Measurements from ENCODE around the gene SNX19. TPM values are rescaled to one million over a fixed set of nuclear protein-coding genes. Genes with fewer than 3 reads are reported as not detected.

The SNX19 gene
- polyA plus RNA-seq, 1 donor from 2014 or later = 20.8 TPM

- no peak for TF ChIP-seq EZH2 (IDR thresholded peaks at IDR 0.05; ENCODE audit: borderline replicate concordance, insufficient read depth, low read length, poor library complexity, severe bottlenecking)
- TF ChIP-seq, protein P1, sequence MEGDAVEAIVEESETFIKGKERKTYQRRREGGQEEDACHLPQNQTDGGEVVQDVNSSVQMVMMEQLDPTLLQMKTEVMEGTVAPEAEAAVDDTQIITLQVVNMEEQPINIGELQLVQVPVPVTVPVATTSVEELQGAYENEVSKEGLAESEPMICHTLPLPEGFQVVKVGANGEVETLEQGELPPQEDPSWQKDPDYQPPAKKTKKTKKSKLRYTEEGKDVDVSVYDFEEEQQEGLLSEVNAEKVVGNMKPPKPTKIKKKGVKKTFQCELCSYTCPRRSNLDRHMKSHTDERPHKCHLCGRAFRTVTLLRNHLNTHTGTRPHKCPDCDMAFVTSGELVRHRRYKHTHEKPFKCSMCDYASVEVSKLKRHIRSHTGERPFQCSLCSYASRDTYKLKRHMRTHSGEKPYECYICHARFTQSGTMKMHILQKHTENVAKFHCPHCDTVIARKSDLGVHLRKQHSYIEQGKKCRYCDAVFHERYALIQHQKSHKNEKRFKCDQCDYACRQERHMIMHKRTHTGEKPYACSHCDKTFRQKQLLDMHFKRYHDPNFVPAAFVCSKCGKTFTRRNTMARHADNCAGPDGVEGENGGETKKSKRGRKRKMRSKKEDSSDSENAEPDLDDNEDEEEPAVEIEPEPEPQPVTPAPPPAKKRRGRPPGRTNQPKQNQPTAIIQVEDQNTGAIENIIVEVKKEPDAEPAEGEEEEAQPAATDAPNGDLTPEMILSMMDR (IDR thresholded peaks at IDR 0.05; ENCODE audit: poor library complexity, severe bottlenecking) = no peak
- TF ChIP-seq TAF1 (IDR thresholded peaks at IDR 0.05; ENCODE audit: low read depth) = no peak
- TF ChIP-seq EP300 (conservative IDR thresholded peaks at IDR 0.05; ENCODE audit: poor library complexity, severe bottlenecking) = no peak
- no peak for TF ChIP-seq RAD21 (conservative IDR thresholded peaks at IDR 0.05)
- TF ChIP-seq POLR2AphosphoS5 (IDR thresholded peaks at IDR 0.05) = no peak
- no peak for TF ChIP-seq MXI1 (conservative IDR thresholded peaks at IDR 0.05; ENCODE audit: poor library complexity, severe bottlenecking)
- TF ChIP-seq REST (IDR thresholded peaks at IDR 0.05; ENCODE audit: borderline replicate concordance) = no peak
- TF ChIP-seq SMC3 (conservative IDR thresholded peaks at IDR 0.05; ENCODE audit: poor library complexity) = no peak
- H3K36me3 ChIP-seq (ENCODE audit: insufficient read depth, low read length) = no peaks in the 10 kb centered on the region
- no peaks in the 10 kb centered on the region for H3F3A ChIP-seq (ENCODE audit: insufficient read depth, low read length, poor library complexity, severe bottlenecking)
- H3K79me2 ChIP-seq (replicated peaks; ENCODE audit: insufficient read depth, low read length) = no peaks in the 10 kb centered on the region
- H2AFZ ChIP-seq (ENCODE audit: low read depth, low read length) = no peak overlapping the region
- no peak overlapping the region for H3K4me2 ChIP-seq (ENCODE audit: low read length)
- H3K9me2 ChIP-seq (ENCODE audit: insufficient read depth, low read length) = no peaks in the 10 kb centered on the region
- H3K4me3 ChIP-seq (ENCODE audit: low read length) = no peak overlapping the region
- no peaks in the 10 kb centered on the region for H4K20me1 ChIP-seq (ENCODE audit: insufficient read depth)
- H3K27me3 ChIP-seq (ENCODE audit: insufficient read depth, low read depth, low read length) = no peaks in the 10 kb centered on the region
- no peak overlapping the region for H3K27ac ChIP-seq (ENCODE audit: low read length)
- no peak overlapping the region for H3K9ac ChIP-seq (ENCODE audit: low read length)
- H3K9me3 ChIP-seq (ENCODE audit: low read length) = no peaks in the 10 kb centered on the region
Measured at GRCh38 chr11:130861283-130861682, 55.0 kb downstream of the SNX19 start.

GRCh38 chr11:130859886-130860285 lies 56.4 kb downstream of the SNX19 start:
- H3K27ac ChIP-seq (ENCODE audit: low read length) = no peak overlapping the region
- H3K4me3 ChIP-seq (ENCODE audit: low read length) = no peak overlapping the region
- H3K79me2 ChIP-seq (replicated peaks; ENCODE audit: insufficient read depth, low read length) = no peaks in the 10 kb centered on the region
- H2AFZ ChIP-seq (ENCODE audit: low read depth, low read length) = no peak overlapping the region
- H3K9ac ChIP-seq (ENCODE audit: low read length) = no peak overlapping the region
- no peaks in the 10 kb centered on the region for H3K9me3 ChIP-seq (ENCODE audit: low read length)
- H4K20me1 ChIP-seq (ENCODE audit: insufficient read depth) = no peaks in the 10 kb centered on the region
- H3F3A ChIP-seq (ENCODE audit: insufficient read depth, low read length, poor library complexity, severe bottlenecking) = no peaks in the 10 kb centered on the region
- TF ChIP-seq POLR2AphosphoS5 (IDR thresholded peaks at IDR 0.05) (no peak), TAF1 (IDR thresholded peaks at IDR 0.05; ENCODE audit: low read depth) (no peak), RAD21 (conservative IDR thresholded peaks at IDR 0.05) (no peak), EZH2 (IDR thresholded peaks at IDR 0.05; ENCODE audit: borderline replicate concordance, insufficient read depth, low read length, poor library complexity, severe bottlenecking) (no peak), SMC3 (conservative IDR thresholded peaks at IDR 0.05; ENCODE audit: poor library complexity) (no peak), REST (IDR thresholded peaks at IDR 0.05; ENCODE audit: borderline replicate concordance) (no peak), EP300 (conservative IDR thresholded peaks at IDR 0.05; ENCODE audit: poor library complexity, severe bottlenecking) (no peak), MXI1 (conservative IDR thresholded peaks at IDR 0.05; ENCODE audit: poor library complexity, severe bottlenecking) (no peak)
- TF ChIP-seq, protein P1 (IDR thresholded peaks at IDR 0.05; ENCODE audit: poor library complexity, severe bottlenecking) = no peak
- H3K27me3 ChIP-seq (ENCODE audit: insufficient read depth, low read depth, low read length) = no peaks in the 10 kb centered on the region
- H3K36me3 ChIP-seq (ENCODE audit: insufficient read depth, low read length) = no peaks in the 10 kb centered on the region
- H3K4me2 ChIP-seq (ENCODE audit: low read length) = no peak overlapping the region
- H3K9me2 ChIP-seq (ENCODE audit: insufficient read depth, low read length) = no peaks in the 10 kb centered on the region
